Measurements from ENCODE around the gene GDF7. TPM values are rescaled to one million over a fixed set of nuclear protein-coding genes. Genes with fewer than 3 reads are reported as not detected.
A peak's percentile ranks its signal among the peaks of the same experiment; 100 is the strongest.

GDF7 gene
- total and polyA plus RNA-seq, 2 of the 8 experiments (the other 6 are each of a cell fraction or from before 2014, with no cell fraction given), result 0.04 to 0.06 TPM

DNA sequence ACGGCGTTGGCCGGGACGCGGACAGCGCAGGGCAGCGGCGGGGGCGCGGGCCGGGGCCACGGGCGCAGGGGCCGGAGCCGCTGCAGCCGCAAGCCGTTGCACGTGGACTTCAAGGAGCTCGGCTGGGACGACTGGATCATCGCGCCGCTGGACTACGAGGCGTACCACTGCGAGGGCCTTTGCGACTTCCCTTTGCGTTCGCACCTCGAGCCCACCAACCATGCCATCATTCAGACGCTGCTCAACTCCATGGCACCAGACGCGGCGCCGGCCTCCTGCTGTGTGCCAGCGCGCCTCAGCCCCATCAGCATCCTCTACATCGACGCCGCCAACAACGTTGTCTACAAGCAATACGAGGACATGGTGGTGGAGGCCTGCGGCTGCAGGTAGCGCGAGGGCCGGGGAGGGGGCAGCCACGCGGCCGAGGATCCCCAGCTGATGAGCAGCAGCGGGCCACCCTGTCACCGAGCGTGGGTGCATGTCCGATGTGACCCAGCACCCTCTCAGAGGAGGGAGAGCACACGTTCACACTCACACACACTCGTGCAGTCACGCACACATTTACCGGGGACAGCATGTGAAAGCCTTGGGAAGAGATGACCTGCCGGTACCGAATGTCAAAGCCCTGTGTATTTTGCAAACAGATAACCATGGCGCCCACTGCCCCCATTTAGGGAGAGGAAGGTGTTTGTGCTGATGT is 4.2 kb downstream of the GDF7 start:
- H2AK5ac ChIP-seq (ENCODE audit: low read depth, low read length), result 0 out of 2 replicates have a peak overlapping the region, but pooled peaks have one; percentile 15
- H2BK15ac ChIP-seq (ENCODE audit: low read length), result 0 out of 2 replicates have a peak overlapping the region, but pooled peaks have one; percentile 61
- 48% methylated on average over 55 of the region's 60 CpGs; no CpG with 5 or more reads in 1 of the 2 experiments for WGBS, 2 experiments (ENCODE audit: extremely low coverage in 1 of 2, insufficient coverage in 1 of 2, insufficient read length in 1 of 2, insufficient replicate concordance in 2 of 2, low coverage in 1 of 2, low lambda C conversion rate in 2 of 2, missing lambda C conversion rate in 1 of 2)
- H4K5ac ChIP-seq (ENCODE audit: insufficient read length, low read depth, low read length), result no peak overlapping the region
- peaks cover 10% of the 10 kb centered on the region; the same call in 1 of the 2 replicates for H3K23me2 ChIP-seq (ENCODE audit: low read depth, low read length)
- no peaks in the 10 kb centered on the region for H3K79me2 ChIP-seq (ENCODE audit: control insufficient read depth in 1 of 2, insufficient read depth in 2 of 2, low read length in 2 of 2)
- peak overlapping the region; percentile 43 to 76 for H3K4me2 ChIP-seq (ENCODE audit: insufficient read depth in 1 of 2, low read depth in 2 of 2, low read length in 2 of 2)
- no peak overlapping the region for H2BK20ac ChIP-seq (ENCODE audit: low read length)
- peak overlapping the region; percentile 70; the same call in 1 of the 2 replicates for H4K8ac ChIP-seq (ENCODE audit: extremely low read depth, insufficient read depth, low read length)
- FAIRE-seq, result no peak
- POLR2A ChIA-PET (ENCODE audit: partially characterized antibody), result interaction anchor here (0.6 to 1.5 kb wide), 2 partner anchors 224 to 1528 kb away, joined by 4 read pairs; partner anchors contain the start of gene RHOB
- H2BK12ac ChIP-seq (ENCODE audit: low read depth, low read length), result peak overlapping the region; percentile 68; the same call in 1 of the 2 replicates
- TF ChIP-seq JUN (IDR thresholded peaks at IDR 0.05; ENCODE audit: low read depth, low read length) (no peak), SIRT6 (IDR thresholded peaks at IDR 0.05; ENCODE audit: low read length) (no peak), SUZ12 (IDR thresholded peaks at IDR 0.05; ENCODE audit: low read length) (peak; percentile 43), EZH2 (IDR thresholded peaks at IDR 0.05; ENCODE audit: low read depth, low read length, severe bottlenecking) (peak; percentile 70)
- TF ChIP-seq, protein P1, sequence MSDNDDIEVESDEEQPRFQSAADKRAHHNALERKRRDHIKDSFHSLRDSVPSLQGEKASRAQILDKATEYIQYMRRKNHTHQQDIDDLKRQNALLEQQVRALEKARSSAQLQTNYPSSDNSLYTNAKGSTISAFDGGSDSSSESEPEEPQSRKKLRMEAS (IDR thresholded peaks at IDR 0.05), result peak; percentile 59; the same call in 1 of the 2 replicates
- TF ChIP-seq, protein P2, sequence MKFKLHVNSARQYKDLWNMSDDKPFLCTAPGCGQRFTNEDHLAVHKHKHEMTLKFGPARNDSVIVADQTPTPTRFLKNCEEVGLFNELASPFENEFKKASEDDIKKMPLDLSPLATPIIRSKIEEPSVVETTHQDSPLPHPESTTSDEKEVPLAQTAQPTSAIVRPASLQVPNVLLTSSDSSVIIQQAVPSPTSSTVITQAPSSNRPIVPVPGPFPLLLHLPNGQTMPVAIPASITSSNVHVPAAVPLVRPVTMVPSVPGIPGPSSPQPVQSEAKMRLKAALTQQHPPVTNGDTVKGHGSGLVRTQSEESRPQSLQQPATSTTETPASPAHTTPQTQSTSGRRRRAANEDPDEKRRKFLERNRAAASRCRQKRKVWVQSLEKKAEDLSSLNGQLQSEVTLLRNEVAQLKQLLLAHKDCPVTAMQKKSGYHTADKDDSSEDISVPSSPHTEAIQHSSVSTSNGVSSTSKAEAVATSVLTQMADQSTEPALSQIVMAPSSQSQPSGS (IDR thresholded peaks at IDR 0.05; ENCODE audit: low read length), result no peak
- TF ChIP-seq, protein P3, sequence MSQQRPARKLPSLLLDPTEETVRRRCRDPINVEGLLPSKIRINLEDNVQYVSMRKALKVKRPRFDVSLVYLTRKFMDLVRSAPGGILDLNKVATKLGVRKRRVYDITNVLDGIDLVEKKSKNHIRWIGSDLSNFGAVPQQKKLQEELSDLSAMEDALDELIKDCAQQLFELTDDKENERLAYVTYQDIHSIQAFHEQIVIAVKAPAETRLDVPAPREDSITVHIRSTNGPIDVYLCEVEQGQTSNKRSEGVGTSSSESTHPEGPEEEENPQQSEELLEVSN (IDR thresholded peaks at IDR 0.05), result 0 out of 2 replicates have a peak, but pooled peaks have one; percentile 20
- peak in 1 of 2 experiments; percentile 67 for DNase-seq (ENCODE audit: low read depth in 1 of 2, low spot score in 2 of 2)
- H3K36me3 ChIP-seq (ENCODE audit: control insufficient read depth in 2 of 4, insufficient read depth in 4 of 4, low read length in 3 of 4), result peaks cover 0 to 5% (median 0%) of the 10 kb centered on the region in 4 experiments; a peak in 1 of 8 replicates
- H4K20me1 ChIP-seq (replicated peaks in 1 of 2; ENCODE audit: control insufficient read depth in 1 of 2, insufficient read depth in 2 of 2, low read length in 2 of 2), result peaks cover 2 to 6% of the 10 kb centered on the region in 2 experiments
- 0 out of 2 replicates have a peak overlapping the region, but pooled peaks have one; percentile 5 for H2BK5ac ChIP-seq (ENCODE audit: low read depth, low read length)
- no peaks in the 10 kb centered on the region; a peak in 1 of 4 replicates for H3K9me3 ChIP-seq (ENCODE audit: insufficient read depth in 2 of 2, low read depth in 1 of 2, low read length in 1 of 2)
- H3K18ac ChIP-seq (ENCODE audit: extremely low read depth, low read length), result no peak overlapping the region; the same call in 1 of the 2 replicates
- no peak overlapping the region for H3K23ac ChIP-seq (ENCODE audit: insufficient read length)
- no peak overlapping the region for H4K91ac ChIP-seq (replicated peaks; ENCODE audit: insufficient read length, low read length)
- H2AFZ ChIP-seq (ENCODE audit: low read length), result no peak overlapping the region
- peak overlapping the region in 1 of 4 experiments; percentile 9; a peak in 2 of 8 replicates for H3K4me3 ChIP-seq (ENCODE audit: extremely low read depth in 1 of 4, insufficient read depth in 2 of 4, low read depth in 3 of 4, low read length in 4 of 4)
- H3K4me1 ChIP-seq (replicated peaks in 1 of 4; ENCODE audit: control insufficient read depth in 3 of 4, insufficient read depth in 4 of 4, low read length in 3 of 4), result peaks cover 9 to 42% (median 21%) of the 10 kb centered on the region in 4 experiments
- H3K27ac ChIP-seq (ENCODE audit: low read depth, low read length), result no peak overlapping the region
- no peak overlapping the region for H3K4ac ChIP-seq (replicated peaks; ENCODE audit: insufficient read length, low read depth, low read length)
- no peak overlapping the region for H3K14ac ChIP-seq (ENCODE audit: insufficient read length)
- H3K27me3 ChIP-seq (replicated peaks in 1 of 4; ENCODE audit: control insufficient read depth in 3 of 4, extremely low read depth in 1 of 4, insufficient read depth in 3 of 4, low read length in 3 of 4), result peaks cover 50 to 85% (median 75%) of the 10 kb centered on the region in 4 experiments
- no peak overlapping the region for H3K9ac ChIP-seq (replicated peaks in 1 of 4; ENCODE audit: extremely low read depth in 1 of 4, low read depth in 3 of 4, low read length in 3 of 4)
- H3K79me1 ChIP-seq (ENCODE audit: low read depth, low read length), result no peaks in the 10 kb centered on the region
- CTCF ChIA-PET (ENCODE audit: partially characterized antibody), result interaction anchor here (0.9 to 1.6 kb wide), 7 partner anchors 10 to 356 kb away, joined by 3 to 17 read pairs (median 4); no protein-coding TSS in a partner anchor
- no peak overlapping the region for H2BK120ac ChIP-seq (replicated peaks; ENCODE audit: low read depth, low read length)
- H3K56ac ChIP-seq (replicated peaks; ENCODE audit: insufficient read length, low read depth, low read length), result no peak overlapping the region

All from H1 (cell line).